IPS DF 4.7 (cell line): Measurements from ENCODE around the gene POU4F1.

ENCODE experiments used
- DNase-seq: peaks from one replicate; pipeline ENCODE4 v3.0.0-alpha.2; 2013; ENCODE audit warnings: low spot score; ENCODE audit errors: extremely low read depth

Gene POU4F1

GRCh38 chr13:78606471-78607408, 3.4 kb upstream of the POU4F1 start:
- DNase-seq: no peak

GRCh38 chr13:78604782-78605611, 1.6 kb upstream of the POU4F1 start:
- DNase-seq: no peak

GRCh38 chr13:78602561-78603239, 652 bp downstream of the POU4F1 start:
- no peak for DNase-seq

- no peak for DNase-seq
Measured at GRCh38 chr13:78601874-78602560, 1.3 kb downstream of the POU4F1 start.

- DNase-seq: no peak
Measured at GRCh38 chr13:78601124-78601873, 2.1 kb downstream of the POU4F1 start.

GRCh38 chr13:78600280-78600883, 3.0 kb downstream of the POU4F1 start:
- DNase-seq: no peak

- no peak for DNase-seq
Measured at GRCh38 chr13:78599645-78600279, 3.6 kb downstream of the POU4F1 start.

- DNase-seq: no peak
Measured at GRCh38 chr13:78598966-78599644, 4.2 kb downstream of the POU4F1 start.

- no peak for DNase-seq
Measured at GRCh38 chr13:78598116-78598781, 5.1 kb downstream of the POU4F1 start.

- no peak for DNase-seq
Measured at GRCh38 chr13:78597602-78597932, 5.8 kb downstream of the POU4F1 start.

- no peak for DNase-seq
Measured at GRCh38 chr13:78596736-78597601, 6.4 kb downstream of the POU4F1 start.

- no peak for DNase-seq
Measured at GRCh38 chr13:78596399-78596735, 7.0 kb downstream of the POU4F1 start.

GRCh38 chr13:78595495-78596398, 7.6 kb downstream of the POU4F1 start:
- no peak for DNase-seq

- DNase-seq: no peak
Measured at GRCh38 chr13:78594456-78594975, 8.8 kb downstream of the POU4F1 start.

GRCh38 chr13:78593652-78594455, 9.5 kb downstream of the POU4F1 start:
- no peak for DNase-seq

GRCh38 chr13:78593129-78593528, 10.2 kb downstream of the POU4F1 start:
- no peak for DNase-seq
